Measurements from ENCODE around the gene TPGS2. TPM values are rescaled to one million over a fixed set of nuclear protein-coding genes. Genes with fewer than 3 reads are reported as not detected.

TPGS2 gene
- total RNA-seq, 1 donor: 98.0 TPM

- TF ChIP-seq CTCF (IDR thresholded peaks at IDR 0.05; ENCODE audit: insufficient read depth, low read depth, low read length): no peak
- DNase-seq (ENCODE audit: low read depth): no peak
- no peak overlapping the region for H3K4me3 ChIP-seq (ENCODE audit: low read depth, low read length)
These were observed 13.8 kb downstream of the TPGS2 start for GRCh38 chr18:36814994-36815393.

GRCh38 chr18:36813824-36814223 is 15.0 kb downstream of the TPGS2 start:
- no peak for TF ChIP-seq CTCF (IDR thresholded peaks at IDR 0.05; ENCODE audit: insufficient read depth, low read depth, low read length)
- no peak for DNase-seq (ENCODE audit: low read depth)
- H3K4me3 ChIP-seq (ENCODE audit: low read depth, low read length): no peak overlapping the region

GRCh38 chr18:36813101-36813775 is 15.6 kb downstream of the TPGS2 start:
- no peak overlapping the region for H3K4me3 ChIP-seq (ENCODE audit: low read depth, low read length)
- DNase-seq (ENCODE audit: low read depth): no peak
- no peak for TF ChIP-seq CTCF (IDR thresholded peaks at IDR 0.05; ENCODE audit: insufficient read depth, low read depth, low read length)

- no peak overlapping the region for H3K4me3 ChIP-seq (ENCODE audit: low read depth, low read length)
- no peak for TF ChIP-seq CTCF (IDR thresholded peaks at IDR 0.05; ENCODE audit: insufficient read depth, low read depth, low read length)
- peak; percentile 82 for DNase-seq (ENCODE audit: low read depth)
These were observed 16.1 kb downstream of the TPGS2 start for GRCh38 chr18:36812678-36813077.

GRCh38 chr18:36811955-36812354 is 16.8 kb downstream of the TPGS2 start:
- TF ChIP-seq CTCF (IDR thresholded peaks at IDR 0.05; ENCODE audit: insufficient read depth, low read depth, low read length): no peak
- no peak overlapping the region for H3K4me3 ChIP-seq (ENCODE audit: low read depth, low read length)
- DNase-seq (ENCODE audit: low read depth): no peak

GRCh38 chr18:36811430-36811829 is 17.4 kb downstream of the TPGS2 start:
- no peak for TF ChIP-seq CTCF (IDR thresholded peaks at IDR 0.05; ENCODE audit: insufficient read depth, low read depth, low read length)
- no peak overlapping the region for H3K4me3 ChIP-seq (ENCODE audit: low read depth, low read length)
- peak; percentile 73 for DNase-seq (ENCODE audit: low read depth)
